GM18519 (cell line): ENCODE results near the gene GRIK3.

Experiments
- ATAC-seq: cut with Tn5 transposase; IDR thresholded peaks from one replicate; pipeline ENCODE4 v1.9.1; 2021; ENCODE audit warnings: mild to moderate bottlenecking, moderate library complexity; ENCODE audit not compliant: unreplicated experiment, low FRiP score

The GRIK3 gene

GRCh38 chr1:37017720-37018119 is 16.6 kb downstream of the GRIK3 start:
- no peak for ATAC-seq

GRCh38 chr1:37016121-37016520 is 18.2 kb downstream of the GRIK3 start:
- ATAC-seq, result no peak

- no peak for ATAC-seq
Observed at GRCh38 chr1:37015713-37016112, 18.6 kb downstream of the GRIK3 start.

GRCh38 chr1:37012226-37012625 is 22.1 kb downstream of the GRIK3 start:
- no peak for ATAC-seq

GRCh38 chr1:37010011-37010410 is 24.3 kb downstream of the GRIK3 start:
- no peak for ATAC-seq

GRCh38 chr1:37009521-37009920 is 24.8 kb downstream of the GRIK3 start:
- no peak for ATAC-seq

- no peak for ATAC-seq
Observed at GRCh38 chr1:37006132-37006868, 28.0 kb downstream of the GRIK3 start.

- ATAC-seq, result no peak
Observed at GRCh38 chr1:37002898-37003297, 31.4 kb downstream of the GRIK3 start.

- ATAC-seq, result no peak
Observed at GRCh38 chr1:37001703-37002102, 32.6 kb downstream of the GRIK3 start.

- no peak for ATAC-seq
Observed at GRCh38 chr1:36996106-36996505, 38.2 kb downstream of the GRIK3 start.

GRCh38 chr1:36994868-36995267 is 39.4 kb downstream of the GRIK3 start:
- ATAC-seq, result no peak

- no peak for ATAC-seq
Observed at GRCh38 chr1:36994294-36994693, 40.0 kb downstream of the GRIK3 start.

- no peak for ATAC-seq
Observed at GRCh38 chr1:36992139-36992943, 42.0 kb downstream of the GRIK3 start.

- ATAC-seq, result no peak
Observed at GRCh38 chr1:36991551-36991950, 42.8 kb downstream of the GRIK3 start.

- ATAC-seq, result no peak
Observed at GRCh38 chr1:36990928-36991327, 43.4 kb downstream of the GRIK3 start.

- no peak for ATAC-seq
Observed at GRCh38 chr1:36989241-36989640, 45.1 kb downstream of the GRIK3 start.

GRCh38 chr1:36988741-36989193 is 45.5 kb downstream of the GRIK3 start:
- ATAC-seq, result no peak

- no peak for ATAC-seq
Observed at GRCh38 chr1:36988321-36988720, 46.0 kb downstream of the GRIK3 start.

- ATAC-seq, result no peak
Observed at GRCh38 chr1:36987276-36987675, 47.0 kb downstream of the GRIK3 start.

GRCh38 chr1:36986241-36986985 is 47.9 kb downstream of the GRIK3 start:
- no peak for ATAC-seq

- no peak for ATAC-seq
Observed at GRCh38 chr1:36984675-36985074, 49.6 kb downstream of the GRIK3 start.
